HG02981 (cell line): Measurements from ENCODE around the gene CACNB2.
"Not testable (repeated sequence)": the region's sequence is repeated elsewhere in the genome, so short reads cannot be mapped to it uniquely, and the experiment has no call there.

Experiments used
- ATAC-seq: cut with Tn5 transposase; IDR thresholded peaks from one replicate; pipeline ENCODE4 v1.9.1; 2021; ENCODE audit warnings: mild to moderate bottlenecking, moderate library complexity; ENCODE audit not compliant: unreplicated experiment

The CACNB2 gene

GRCh38 chr10:18144928-18145327 lies 4.7 kb downstream of the CACNB2 start:
- ATAC-seq, result no peak

GRCh38 chr10:18145652-18146051 lies 5.4 kb downstream of the CACNB2 start:
- ATAC-seq, result no peak

- no peak for ATAC-seq
Observed at GRCh38 chr10:18149196-18149800, 9.1 kb downstream of the CACNB2 start.

GRCh38 chr10:18151356-18151890 lies 11.2 kb downstream of the CACNB2 start:
- no peak for ATAC-seq

- not testable (repeated sequence) for ATAC-seq
Observed at GRCh38 chr10:18153381-18153780, 13.2 kb downstream of the CACNB2 start.

GRCh38 chr10:18155321-18155720 lies 15.1 kb downstream of the CACNB2 start:
- no peak for ATAC-seq

- ATAC-seq, result not testable (repeated sequence)
Observed at GRCh38 chr10:18156797-18157196, 16.6 kb downstream of the CACNB2 start.

- ATAC-seq, result no peak
Observed at GRCh38 chr10:18157881-18158280, 17.7 kb downstream of the CACNB2 start.

- ATAC-seq, result no peak
Observed at GRCh38 chr10:18158773-18159265, 18.6 kb downstream of the CACNB2 start.

GRCh38 chr10:18159557-18159956 lies 19.3 kb downstream of the CACNB2 start:
- no peak for ATAC-seq

- no peak for ATAC-seq
Observed at GRCh38 chr10:18162021-18162627, 21.9 kb downstream of the CACNB2 start.

- no peak for ATAC-seq
Observed at GRCh38 chr10:18164093-18164492, 23.9 kb downstream of the CACNB2 start.

GRCh38 chr10:18164748-18165361 lies 24.6 kb downstream of the CACNB2 start:
- ATAC-seq, result no peak

- no peak for ATAC-seq
Observed at GRCh38 chr10:18178854-18179483, 38.7 kb downstream of the CACNB2 start.

GRCh38 chr10:18179891-18180290 lies 39.7 kb downstream of the CACNB2 start:
- no peak for ATAC-seq

GRCh38 chr10:18181382-18181781 lies 41.2 kb downstream of the CACNB2 start:
- ATAC-seq, result not testable (repeated sequence)

- ATAC-seq, result no peak
Observed at GRCh38 chr10:18185621-18186020, 45.4 kb downstream of the CACNB2 start.

GRCh38 chr10:18190840-18191239 lies 50.6 kb downstream of the CACNB2 start:
- ATAC-seq, result no peak

- no peak for ATAC-seq
Observed at GRCh38 chr10:18194634-18195033, 54.4 kb downstream of the CACNB2 start.

- ATAC-seq, result no peak
Observed at GRCh38 chr10:18195060-18195799, 55.0 kb downstream of the CACNB2 start.
